HG03060 (cell line): Measurements from ENCODE around the gene NCKAP5.

Experiments used
- ATAC-seq: cut with Tn5 transposase; IDR thresholded peaks from one replicate; pipeline ENCODE4 v1.9.1; 2021; ENCODE audit warnings: low read depth, moderate number of reproducible peaks; ENCODE audit not compliant: unreplicated experiment

Gene NCKAP5

GRCh38 chr2:132804051-132804450 is 764.2 kb downstream of the NCKAP5 start:
- no peak for ATAC-seq

GRCh38 chr2:132798341-132798740 is 769.9 kb downstream of the NCKAP5 start:
- no peak for ATAC-seq

- no peak for ATAC-seq
Measured at GRCh38 chr2:132797556-132797955, 770.7 kb downstream of the NCKAP5 start.

GRCh38 chr2:132797071-132797470 is 771.2 kb downstream of the NCKAP5 start:
- no peak for ATAC-seq

- no peak for ATAC-seq
Measured at GRCh38 chr2:132795220-132795619, 773.0 kb downstream of the NCKAP5 start.

GRCh38 chr2:132793532-132793931 is 774.7 kb downstream of the NCKAP5 start:
- no peak for ATAC-seq

GRCh38 chr2:132790207-132790785 is 778.0 kb downstream of the NCKAP5 start:
- ATAC-seq: no peak

GRCh38 chr2:132789066-132789465 is 779.2 kb downstream of the NCKAP5 start:
- no peak for ATAC-seq

- ATAC-seq: no peak
Measured at GRCh38 chr2:132788310-132788838, 779.9 kb downstream of the NCKAP5 start.

- ATAC-seq: no peak
Measured at GRCh38 chr2:132783883-132784282, 784.4 kb downstream of the NCKAP5 start.

GRCh38 chr2:132782176-132782783 is 786.0 kb downstream of the NCKAP5 start:
- no peak for ATAC-seq

GRCh38 chr2:132780651-132781050 is 787.6 kb downstream of the NCKAP5 start:
- no peak for ATAC-seq

GRCh38 chr2:132779206-132779721 is 789.0 kb downstream of the NCKAP5 start:
- ATAC-seq: no peak

- no peak for ATAC-seq
Measured at GRCh38 chr2:132776287-132776686, 792.0 kb downstream of the NCKAP5 start.

GRCh38 chr2:132774189-132774588 is 794.1 kb downstream of the NCKAP5 start:
- no peak for ATAC-seq

GRCh38 chr2:132773331-132773730 is 794.9 kb downstream of the NCKAP5 start:
- ATAC-seq: no peak

- ATAC-seq: no peak
Measured at GRCh38 chr2:132772340-132772739, 795.9 kb downstream of the NCKAP5 start.

GRCh38 chr2:132766573-132766972 is 801.7 kb downstream of the NCKAP5 start:
- no peak for ATAC-seq

- ATAC-seq: no peak
Measured at GRCh38 chr2:132761437-132761836, 806.8 kb downstream of the NCKAP5 start.

GRCh38 chr2:132760971-132761370 is 807.3 kb downstream of the NCKAP5 start:
- no peak for ATAC-seq

GRCh38 chr2:132760405-132760804 is 807.9 kb downstream of the NCKAP5 start:
- ATAC-seq: no peak

GRCh38 chr2:132758995-132759394 is 809.3 kb downstream of the NCKAP5 start:
- no peak for ATAC-seq
